Colonic mucosa (tissue), 4 donors: ENCODE measurements around the gene ANKRD34B. TPM values are rescaled to one million over a fixed set of nuclear protein-coding genes. Genes with fewer than 3 reads are reported as not detected.
"Not testable (repeated sequence)": the region's sequence is repeated elsewhere in the genome, so short reads cannot be mapped to it uniquely, and the experiment has no call there.

ENCODE experiments used
- DNase-seq: peaks from one replicate; pipeline ENCODE4 v3.0.0-alpha.2; 2020
- H3K27ac ChIP-seq: fragments of 200-600 bp; one replicate; pipeline ENCODE4 v1.8.0; 2021
- H3K27me3 ChIP-seq: fragments of 200-600 bp; one replicate; pipeline ENCODE4 v1.8.0; 2021
- H3K36me3 ChIP-seq: fragments of 200-600 bp; one replicate; pipeline ENCODE4 v1.8.0; 2021
- H3K4me1 ChIP-seq: fragments of 200-600 bp; one replicate; pipeline ENCODE4 v1.8.0; 2021; ENCODE audit warnings: mild to moderate bottlenecking
- H3K4me3 ChIP-seq: fragments of 200-600 bp; one replicate; pipeline ENCODE4 v1.8.0; 2021
- H3K9ac ChIP-seq, 2 donors: one replicate each; pipeline ENCODE4 v1.7.0; 2013; ENCODE audit warnings: control low read depth in 2 of 2, low read depth in 2 of 2, low read length in 2 of 2
- H3K9me3 ChIP-seq: fragments of 200-600 bp; one replicate; pipeline ENCODE4 v1.8.0; 2021
- CTCF ChIP-seq: fragments of 200-600 bp; IDR thresholded peaks from one replicate; pipeline ENCODE4 v1.8.0; 2022; ENCODE audit warnings: antibody characterized with exemption, mild to moderate bottlenecking
- intact Hi-C: fragments of 100-400 bp; cut with DNase I; formaldehyde crosslinking; loops from one replicate; pipeline ENCODE4 v1.14.1; 2022
- total RNA-seq, 2 donors: library from RNA; stranded (reverse); fragmentation: NEBNext Ultra II Directional in 1 of 2; extraction: Animal tissue kit (Norgen Biotek cat#: 25700) in 1 of 2; gene quantifications; one replicate each; pipeline ENCODE4 v1.2.1, GENCODE V29; 2021
- donor health status: healthy.
- donor health status: DM: no; HTN: no; CAD: no.
- donor health status: DM: no; HTN: no; CAD: no.

The ANKRD34B gene
- total RNA-seq, 2 donors from 2014 or later: not detected

GRCh38 chr5:80588858-80589540, 18.9 kb upstream of the ANKRD34B start:
- no peaks in the 10 kb centered on the region for H3K9me3 ChIP-seq
- no peak overlapping the region for H3K27ac ChIP-seq
- H3K9ac ChIP-seq: no peak overlapping the region
- H3K4me1 ChIP-seq: no peaks in the 10 kb centered on the region
- H3K36me3 ChIP-seq: no peaks in the 10 kb centered on the region
- no peak overlapping the region for H3K4me3 ChIP-seq
- no peaks in the 10 kb centered on the region for H3K27me3 ChIP-seq
- intact Hi-C loops: no loop called here
- no peak for TF ChIP-seq CTCF
- no peak for DNase-seq

GRCh38 chr5:80584770-80585169, 14.7 kb upstream of the ANKRD34B start:
- DNase-seq: no peak
- Histone ChIP-seq H3K27me3 (no peaks in the 10 kb centered on the region), H3K36me3 (no peaks in the 10 kb centered on the region), H3K27ac (no peak overlapping the region), H3K9me3 (no peaks in the 10 kb centered on the region), H3K9ac (no peak overlapping the region), H3K4me3 (no peak overlapping the region), H3K4me1 (no peaks in the 10 kb centered on the region)
- TF ChIP-seq CTCF: no peak
- intact Hi-C loops: no loop called here

- H3K27ac ChIP-seq, H3K4me3 ChIP-seq, H3K9ac ChIP-seq, H3K27me3 ChIP-seq, intact Hi-C loops, H3K36me3 ChIP-seq, H3K9me3 ChIP-seq, DNase-seq, H3K4me1 ChIP-seq: not testable (repeated sequence)
These were observed 10.2 kb upstream of the ANKRD34B start for GRCh38 chr5:80580291-80580690.

GRCh38 chr5:80579050-80579449, 9.0 kb upstream of the ANKRD34B start:
- Histone ChIP-seq H3K9ac (no peak overlapping the region), H3K4me1 (no peaks in the 10 kb centered on the region), H3K36me3 (no peaks in the 10 kb centered on the region), H3K27ac (no peak overlapping the region), H3K9me3 (no peaks in the 10 kb centered on the region), H3K4me3 (no peak overlapping the region), H3K27me3 (no peaks in the 10 kb centered on the region)
- no peak for DNase-seq
- TF ChIP-seq CTCF: no peak
- intact Hi-C loops: no loop called here

- Histone ChIP-seq H3K36me3 (no peaks in the 10 kb centered on the region), H3K4me3 (no peak overlapping the region), H3K9ac (no peak overlapping the region), H3K27ac (no peak overlapping the region), H3K9me3 (no peaks in the 10 kb centered on the region), H3K27me3 (no peaks in the 10 kb centered on the region), H3K4me1 (no peaks in the 10 kb centered on the region)
- DNase-seq: no peak
- no peak for TF ChIP-seq CTCF
- intact Hi-C loops: no loop called here
These were observed 7.6 kb upstream of the ANKRD34B start for GRCh38 chr5:80577707-80578106.

GRCh38 chr5:80576383-80576782, 6.3 kb upstream of the ANKRD34B start:
- H3K4me3 ChIP-seq: no peak overlapping the region
- peaks cover 6% of the 10 kb centered on the region for H3K27me3 ChIP-seq
- H3K36me3 ChIP-seq: no peaks in the 10 kb centered on the region
- no peak overlapping the region for H3K9ac ChIP-seq
- H3K27ac ChIP-seq: no peak overlapping the region
- no peaks in the 10 kb centered on the region for H3K9me3 ChIP-seq
- intact Hi-C loops: no loop called here
- no peaks in the 10 kb centered on the region for H3K4me1 ChIP-seq
- no peak for TF ChIP-seq CTCF
- DNase-seq: no peak
